HS-27A (cell line): ENCODE data around the gene SASH3.

Experiments
- DNase-seq: peaks from one replicate; pipeline ENCODE4 v3.0.0-alpha.2; 2012; ENCODE audit warnings: low read depth, missing footprints

SASH3 gene

GRCh38 chrX:129813662-129814368 is 34.1 kb downstream of the SASH3 start:
- DNase-seq: no peak

GRCh38 chrX:129818123-129818522 is 38.4 kb downstream of the SASH3 start:
- no peak for DNase-seq

GRCh38 chrX:129823115-129823514 is 43.4 kb downstream of the SASH3 start:
- no peak for DNase-seq

GRCh38 chrX:129823522-129823921 is 43.8 kb downstream of the SASH3 start:
- no peak for DNase-seq

GRCh38 chrX:129824620-129825019 is 44.9 kb downstream of the SASH3 start:
- no peak for DNase-seq

- DNase-seq: no peak
Observed at GRCh38 chrX:129825746-129826505, 46.2 kb downstream of the SASH3 start.

GRCh38 chrX:129830494-129830893 is 50.7 kb downstream of the SASH3 start:
- no peak for DNase-seq

- DNase-seq: no peak
Observed at GRCh38 chrX:129831091-129831885, 51.5 kb downstream of the SASH3 start.

GRCh38 chrX:129833153-129833990 is 53.6 kb downstream of the SASH3 start:
- no peak for DNase-seq

GRCh38 chrX:129836827-129837226 is 57.1 kb downstream of the SASH3 start:
- no peak for DNase-seq

- no peak for DNase-seq
Observed at GRCh38 chrX:129840344-129840743, 60.6 kb downstream of the SASH3 start.

- no peak for DNase-seq
Observed at GRCh38 chrX:129842510-129843208, 62.9 kb downstream of the SASH3 start.

- no peak for DNase-seq
Observed at GRCh38 chrX:129843209-129843458, 63.4 kb downstream of the SASH3 start.

GRCh38 chrX:129843459-129844306 is 63.9 kb downstream of the SASH3 start, which contains the start of gene ZDHHC9:
Gene ZDHHC9, minus strand, starts transcription at chrX:129843886. Its CDS starts 1,941 bp downstream, at chrX:129841945.
- DNase-seq: peak; percentile 60
